ENCODE measurements around the gene PPP3R2.

DNA sequence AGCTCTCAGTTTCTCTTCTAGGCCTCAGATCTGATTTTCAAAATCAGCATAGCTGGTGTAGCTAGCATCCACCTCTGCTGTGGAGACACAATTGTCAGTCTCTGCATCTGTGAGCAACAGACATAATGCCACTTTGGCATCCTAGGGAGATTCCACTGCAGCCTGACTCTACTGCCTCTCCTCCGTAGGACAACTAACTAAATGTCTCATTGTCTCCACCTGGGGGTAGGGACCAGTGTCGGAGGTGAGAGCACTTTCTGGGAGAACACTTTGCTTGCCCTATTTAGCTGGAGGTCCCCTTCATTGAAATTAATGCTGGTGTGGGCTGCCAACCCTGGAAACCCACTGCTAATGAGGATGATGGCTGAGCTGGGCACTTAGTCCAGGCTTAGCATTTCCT, 1.4 kb downstream of the PPP3R2 start:
- no peak for TF ChIP-seq EZH2 (IDR thresholded peaks at IDR 0.05; ENCODE audit: borderline replicate concordance, low read length)
- TF ChIP-seq, protein P1, sequence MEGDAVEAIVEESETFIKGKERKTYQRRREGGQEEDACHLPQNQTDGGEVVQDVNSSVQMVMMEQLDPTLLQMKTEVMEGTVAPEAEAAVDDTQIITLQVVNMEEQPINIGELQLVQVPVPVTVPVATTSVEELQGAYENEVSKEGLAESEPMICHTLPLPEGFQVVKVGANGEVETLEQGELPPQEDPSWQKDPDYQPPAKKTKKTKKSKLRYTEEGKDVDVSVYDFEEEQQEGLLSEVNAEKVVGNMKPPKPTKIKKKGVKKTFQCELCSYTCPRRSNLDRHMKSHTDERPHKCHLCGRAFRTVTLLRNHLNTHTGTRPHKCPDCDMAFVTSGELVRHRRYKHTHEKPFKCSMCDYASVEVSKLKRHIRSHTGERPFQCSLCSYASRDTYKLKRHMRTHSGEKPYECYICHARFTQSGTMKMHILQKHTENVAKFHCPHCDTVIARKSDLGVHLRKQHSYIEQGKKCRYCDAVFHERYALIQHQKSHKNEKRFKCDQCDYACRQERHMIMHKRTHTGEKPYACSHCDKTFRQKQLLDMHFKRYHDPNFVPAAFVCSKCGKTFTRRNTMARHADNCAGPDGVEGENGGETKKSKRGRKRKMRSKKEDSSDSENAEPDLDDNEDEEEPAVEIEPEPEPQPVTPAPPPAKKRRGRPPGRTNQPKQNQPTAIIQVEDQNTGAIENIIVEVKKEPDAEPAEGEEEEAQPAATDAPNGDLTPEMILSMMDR (IDR thresholded peaks at IDR 0.05; ENCODE audit: low read length): no peak
